H1 (cell line): ENCODE measurements around the gene PDK2. TPM values are rescaled to one million over a fixed set of nuclear protein-coding genes. Genes with fewer than 3 reads are reported as not detected.

Experiments used
- KDM4A ChIP-seq: IDR thresholded peaks from one replicate; pipeline ENCODE4 v1.7.1; 2012; ENCODE audit warnings: low read depth, mild to moderate bottlenecking, moderate library complexity, low read length, inconsistent platforms; ENCODE audit not compliant: severe bottlenecking
- TAF7 ChIP-seq: optimal IDR thresholded peaks from 2 replicates; pipeline ENCODE3; 2011; ENCODE audit warnings: low read depth, mild to moderate bottlenecking, inconsistent platforms, low read length, moderate library complexity, borderline replicate concordance
- TBP ChIP-seq: IDR thresholded peaks from 2 replicates; pipeline ENCODE4 v1.6.1; 2011; ENCODE audit warnings: low read depth, low read length, improper control_type of control experiment
- polyA plus RNA-seq, 7 experiments: library from polyadenylated mRNA; depleted of rRNA in 3 of 7; stranded (reverse) in 5 of 7; unstranded in 2 of 7; fragments of >200 nt in 5 of 7; fragments of 200-250 nt in 2 of 7; gene quantifications; 1 replicate in 5 of 7; 2 replicates in 1 of 7; 4 replicates in 1 of 7; pipeline versions ENCODE4 v1.2.1 to v1.2.3, GENCODE V29; 2011 to 2013; ENCODE audit warnings: missing spikeins in 2 of 7, mixed read lengths in 2 of 7
- total RNA-seq: library from RNA; stranded (reverse); fragmentation: NEBNext Ultra II Directional; extraction: Animal tissue kit (Norgen Biotek cat#: 25700); gene quantifications from 2 replicates; pipeline ENCODE4 v1.2.1, GENCODE V29; 2021

PDK2 gene
- total and polyA plus RNA-seq, 2 of the 8 experiments (the other 6 are each of a cell fraction or from before 2014, with no cell fraction given), result 18.3 to 121 TPM

DNA sequence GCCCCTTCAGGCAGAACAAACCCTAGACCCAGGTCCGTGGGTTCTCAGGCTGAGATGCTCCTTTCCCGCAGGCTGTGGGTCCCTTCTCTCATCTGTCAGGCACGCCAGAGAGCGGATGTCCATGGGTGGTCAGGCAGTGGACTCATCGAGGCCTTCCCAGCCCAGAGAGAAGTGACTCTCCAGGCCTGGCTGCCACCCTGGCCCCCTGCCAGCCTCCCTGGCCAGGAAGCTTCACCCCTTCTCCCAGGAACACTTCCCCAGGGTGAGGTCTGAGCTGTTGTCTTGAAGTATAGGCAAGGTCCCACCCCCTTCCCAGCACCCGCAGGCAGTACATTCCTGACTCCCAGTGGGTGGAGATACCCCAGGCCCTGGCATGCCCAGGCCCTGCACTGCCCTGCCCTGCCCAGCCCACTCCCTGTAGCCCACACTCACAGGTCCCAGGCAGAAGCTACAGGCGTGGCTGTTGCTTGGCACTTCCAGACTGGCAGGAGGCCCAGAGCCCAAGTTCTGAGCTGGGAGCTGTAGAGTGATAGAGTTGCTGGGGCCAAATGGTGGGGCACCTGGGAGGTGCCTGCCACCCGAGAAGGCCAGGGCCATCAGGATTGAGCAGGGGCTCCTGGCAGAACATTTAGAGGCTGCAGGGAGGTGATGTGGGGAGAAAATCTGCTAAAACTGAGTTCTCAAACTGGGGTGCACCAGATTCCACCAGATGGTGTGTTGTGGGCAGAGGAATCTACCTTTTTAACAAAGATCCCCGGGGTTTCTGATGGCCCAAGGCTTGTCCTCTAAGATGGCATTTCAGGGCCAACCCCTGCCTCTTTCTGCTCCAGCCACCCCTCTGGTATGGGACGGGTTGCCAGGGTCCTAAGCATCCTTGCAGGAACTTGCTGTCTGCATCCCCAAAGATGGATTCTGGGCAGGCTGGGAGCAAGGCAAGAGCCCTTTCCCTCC lies 32.6 kb upstream of the PDK2 start (continued):
- TF ChIP-seq TBP, result no peak
- no peak for TF ChIP-seq TAF7
- TF ChIP-seq KDM4A, result no peak
